Activated T-helper 2 cell treated with anti-CD3 and anti-CD28 coated beads, Interferon-gamma antibody, Interleukin-2, Interleukin-4, amounts not matched to agents 10 μg/mL and 5 μg/mL and 100 μg/mL, durations not matched to agents 14 hours and 24 hours and 36 hours (primary cell): ENCODE measurements around the gene PDGFRB. TPM values are rescaled to one million over a fixed set of nuclear protein-coding genes. Genes with fewer than 3 reads are reported as not detected.
A peak's percentile ranks its signal among the peaks of the same experiment; 100 is the strongest.

Experiments
- DNase-seq: peaks from one replicate; pipeline ENCODE4 v3.0.0; 2021; ENCODE audit warnings: low spot score
- H3K27ac Mint-ChIP-seq: one replicate; pipeline ENCODE4 v1.8.0; 2021; ENCODE audit warnings: mixed read lengths
- H3K27me3 Mint-ChIP-seq: one replicate; pipeline ENCODE4 v1.8.0; 2021; ENCODE audit warnings: low read depth, mixed read lengths
- H3K36me3 Mint-ChIP-seq: one replicate; pipeline ENCODE4 v1.8.0; 2021; ENCODE audit warnings: low read depth, mixed read lengths
- H3K4me1 Mint-ChIP-seq: one replicate; pipeline ENCODE4 v1.8.0; 2021; ENCODE audit warnings: low read depth, mixed read lengths
- H3K4me3 Mint-ChIP-seq: one replicate; pipeline ENCODE4 v1.8.0; 2021; ENCODE audit warnings: low read depth, mild to moderate bottlenecking, moderate library complexity, mixed read lengths
- H3K9me3 Mint-ChIP-seq: one replicate; pipeline ENCODE4 v1.8.0; 2021; ENCODE audit warnings: mixed read lengths
- intact Hi-C: fragments of 100-400 bp; cut with micrococcal nuclease; formaldehyde crosslinking; loops from one replicate; pipeline ENCODE4 v1.15.1; 2023
- total RNA-seq: library from RNA; stranded (reverse); gene quantifications from 2 replicates; pipeline ENCODE4 v1.2.3, GENCODE V29; 2022

Gene PDGFRB
- total RNA-seq, 1 donor from 2014 or later, result 1.3 TPM

DNA sequence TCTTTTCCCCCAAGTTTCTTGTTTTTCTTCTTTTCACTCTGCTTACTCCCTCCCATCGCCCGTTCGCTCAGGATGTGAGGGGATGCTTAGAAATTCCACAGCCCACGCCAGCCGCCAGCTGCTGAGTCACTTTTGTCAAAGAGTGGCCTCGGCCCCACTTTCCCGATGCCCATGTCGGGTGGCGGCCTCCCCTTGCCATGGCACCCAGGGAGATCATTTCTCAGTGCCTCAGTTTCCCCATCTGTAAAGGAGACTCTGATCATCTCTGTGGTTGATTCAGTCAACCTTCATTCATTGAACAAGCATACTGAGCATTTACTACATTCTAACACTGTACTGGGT lies 353 bp upstream of the PDGFRB start:
- DNase-seq, result no peak
- intact Hi-C loops, result no loop called here
- H3K27me3 Mint-ChIP-seq, result peaks cover 30% of the 10 kb centered on the region
- no peak overlapping the region for H3K27ac Mint-ChIP-seq
- no peaks in the 10 kb centered on the region for H3K9me3 Mint-ChIP-seq
- H3K4me1 Mint-ChIP-seq, result peaks cover 5% of the 10 kb centered on the region
- H3K4me3 Mint-ChIP-seq, result peak overlapping the region; percentile 77
- no peaks in the 10 kb centered on the region for H3K36me3 Mint-ChIP-seq

- Mint-ChIP-seq H3K9me3 (no peaks in the 10 kb centered on the region), H3K36me3 (no peaks in the 10 kb centered on the region), H3K4me1 (peaks cover 7% of the 10 kb centered on the region), H3K4me3 (peak overlapping the region; percentile 47), H3K27me3 (peaks cover 30% of the 10 kb centered on the region), H3K27ac (no peak overlapping the region)
- intact Hi-C loops, result no loop called here
- no peak for DNase-seq
These were observed 972 bp downstream of the PDGFRB start for GRCh38 chr5:150154618-150155128.

- intact Hi-C loops, result no loop called here
- Mint-ChIP-seq H3K4me3 (peak overlapping the region; percentile 47), H3K27ac (no peak overlapping the region), H3K4me1 (peaks cover 11% of the 10 kb centered on the region), H3K36me3 (no peaks in the 10 kb centered on the region), H3K27me3 (peaks cover 30% of the 10 kb centered on the region), H3K9me3 (no peaks in the 10 kb centered on the region)
- DNase-seq, result no peak
These were observed 1.6 kb downstream of the PDGFRB start for GRCh38 chr5:150153957-150154617.

DNA sequence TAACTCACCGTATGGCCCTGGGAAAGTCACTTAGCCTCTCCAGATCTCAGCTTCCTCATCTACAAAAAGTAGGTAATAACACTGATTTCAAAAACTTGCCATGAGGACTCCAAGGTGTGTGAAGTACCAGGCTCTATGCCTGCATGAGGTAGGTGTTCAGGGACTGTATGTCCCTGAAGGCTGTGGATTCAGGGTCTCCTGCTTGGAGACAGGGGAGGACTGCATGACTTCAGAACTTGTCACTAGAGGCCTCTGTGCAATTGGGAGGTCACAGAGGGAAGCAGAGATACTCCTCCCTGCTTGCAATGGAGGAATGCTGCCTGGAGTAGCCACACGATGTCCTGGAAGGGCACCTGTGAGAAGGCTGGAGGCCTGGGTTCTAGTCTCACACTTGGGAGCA lies 2.2 kb downstream of the PDGFRB start:
- H3K4me1 Mint-ChIP-seq, result peaks cover 16% of the 10 kb centered on the region
- no peaks in the 10 kb centered on the region for H3K9me3 Mint-ChIP-seq
- DNase-seq, result no peak
- H3K36me3 Mint-ChIP-seq, result no peaks in the 10 kb centered on the region
- intact Hi-C loops, result no loop called here
- H3K27me3 Mint-ChIP-seq, result peaks cover 30% of the 10 kb centered on the region
- H3K4me3 Mint-ChIP-seq, result no peak overlapping the region
- H3K27ac Mint-ChIP-seq, result no peak overlapping the region

DNA sequence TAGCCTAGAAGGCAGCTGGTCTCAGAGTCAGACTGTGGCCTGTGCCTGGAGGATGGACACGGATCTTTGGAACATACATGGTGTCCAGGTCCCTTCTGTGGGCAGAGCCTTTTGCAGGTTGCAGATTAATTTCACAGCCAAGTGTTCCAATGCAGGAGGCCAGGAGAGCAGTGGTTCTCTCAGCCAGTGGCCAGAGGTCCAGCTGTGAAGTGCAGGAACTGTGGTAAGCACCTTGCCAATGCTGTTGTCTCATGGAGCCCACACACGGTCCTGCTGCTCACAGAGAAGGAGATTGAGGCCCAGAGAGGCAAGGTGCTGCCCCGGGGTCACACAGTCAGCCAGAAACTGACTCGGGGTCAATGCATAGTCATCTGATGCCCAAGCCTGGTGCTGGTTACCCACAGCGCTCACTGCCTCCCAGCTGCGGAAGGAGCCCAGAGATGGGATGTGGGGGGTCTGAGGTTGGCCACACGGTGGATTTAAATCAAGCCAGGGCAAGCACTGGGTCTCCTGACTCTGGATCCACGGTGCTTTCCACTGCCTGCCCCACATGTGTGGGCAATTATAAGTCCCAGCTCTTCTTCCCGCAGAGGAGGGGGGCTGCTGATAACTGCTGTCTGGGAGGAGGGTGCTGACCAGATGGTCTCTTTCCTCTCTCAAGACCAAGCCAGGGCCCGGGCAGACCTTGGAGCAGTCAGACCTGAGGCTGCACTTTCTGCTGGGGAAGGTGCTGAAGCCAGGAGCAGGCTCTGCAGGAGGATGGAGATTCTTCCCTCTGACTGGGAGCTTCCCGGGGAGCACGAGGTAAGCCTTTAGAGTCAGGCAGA lies 2.8 kb downstream of the PDGFRB start:
- intact Hi-C loops, result no loop called here
- Mint-ChIP-seq H3K9me3 (no peaks in the 10 kb centered on the region), H3K4me3 (no peak overlapping the region), H3K27me3 (peaks cover 30% of the 10 kb centered on the region), H3K36me3 (no peaks in the 10 kb centered on the region), H3K27ac (no peak overlapping the region), H3K4me1 (peaks cover 16% of the 10 kb centered on the region)
- DNase-seq, result no peak

GRCh38 chr5:150149618-150150017 lies 6.0 kb downstream of the PDGFRB start:
- Mint-ChIP-seq H3K27me3 (peaks cover 8% of the 10 kb centered on the region), H3K27ac (peak overlapping the region; percentile 30), H3K4me1 (peaks cover 13% of the 10 kb centered on the region), H3K4me3 (no peak overlapping the region), H3K36me3 (no peaks in the 10 kb centered on the region), H3K9me3 (no peaks in the 10 kb centered on the region)
- DNase-seq, result no peak
- intact Hi-C loops, result no loop called here

DNA sequence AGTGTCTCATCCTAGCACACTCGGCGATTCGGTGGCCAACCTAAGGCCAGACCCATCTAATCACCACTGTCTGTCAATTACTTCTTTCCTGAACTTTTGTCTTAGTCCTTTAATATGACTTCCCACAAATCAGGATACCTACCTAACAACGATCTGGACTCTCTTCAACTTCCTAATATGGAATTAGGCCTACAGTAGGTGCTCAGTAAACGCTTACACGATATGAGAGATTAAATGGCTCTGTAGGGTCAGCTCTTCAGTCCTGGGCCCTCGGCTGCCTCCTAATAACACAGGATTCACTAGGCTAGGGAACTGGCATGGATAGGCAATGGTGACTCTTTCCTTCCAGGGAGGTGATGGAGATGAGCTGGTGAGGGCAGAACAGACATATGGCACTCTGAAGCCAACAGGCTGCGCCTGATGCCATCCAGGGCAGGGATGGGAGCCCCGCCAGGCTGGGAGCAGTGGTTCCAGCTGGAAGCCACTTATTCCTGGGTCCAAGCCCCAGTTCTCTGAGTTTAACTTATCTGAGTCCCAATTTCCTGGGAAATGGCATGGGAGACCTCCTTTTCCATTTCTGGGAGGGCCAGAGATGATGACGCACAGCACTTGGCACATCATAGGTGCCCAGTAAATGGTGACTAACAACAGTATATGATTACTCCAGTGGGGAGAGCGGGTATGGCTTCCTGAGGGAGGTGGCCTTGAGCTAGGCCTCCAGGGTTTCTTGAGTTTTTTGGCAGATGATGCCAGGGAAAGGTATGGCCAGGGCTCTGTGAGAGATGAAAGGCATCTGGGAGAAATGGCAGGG lies 7.3 kb downstream of the PDGFRB start:
- Mint-ChIP-seq H3K27me3 (no peaks in the 10 kb centered on the region), H3K4me1 (peaks cover 13% of the 10 kb centered on the region), H3K36me3 (no peaks in the 10 kb centered on the region), H3K27ac (no peak overlapping the region), H3K4me3 (no peak overlapping the region), H3K9me3 (no peaks in the 10 kb centered on the region)
- intact Hi-C loops, result no loop called here
- DNase-seq, result no peak

DNA sequence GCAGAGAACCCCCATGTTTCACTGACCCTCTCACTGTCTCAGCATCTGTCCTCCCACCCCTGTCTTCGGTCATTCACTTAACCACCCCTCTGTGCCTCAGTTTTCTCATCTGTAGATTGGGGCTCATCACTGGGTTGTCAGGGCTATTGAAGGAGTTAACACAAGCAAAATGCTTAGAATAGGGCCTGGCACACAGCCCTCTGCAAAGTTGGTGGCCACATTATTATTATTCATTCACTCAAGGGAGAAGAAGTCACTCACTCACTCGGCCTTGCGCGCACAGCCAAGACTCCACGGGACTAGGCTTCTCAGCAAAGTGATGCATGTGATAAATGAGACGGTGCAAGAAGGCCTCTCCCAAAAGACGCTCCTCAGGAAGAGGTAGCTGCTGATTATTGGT lies 8.0 kb downstream of the PDGFRB start:
- intact Hi-C loops, result no loop called here
- no peaks in the 10 kb centered on the region for H3K9me3 Mint-ChIP-seq
- no peak for DNase-seq
- H3K36me3 Mint-ChIP-seq, result no peaks in the 10 kb centered on the region
- no peak overlapping the region for H3K27ac Mint-ChIP-seq
- no peaks in the 10 kb centered on the region for H3K27me3 Mint-ChIP-seq
- peaks cover 17% of the 10 kb centered on the region for H3K4me1 Mint-ChIP-seq
- no peak overlapping the region for H3K4me3 Mint-ChIP-seq

DNA sequence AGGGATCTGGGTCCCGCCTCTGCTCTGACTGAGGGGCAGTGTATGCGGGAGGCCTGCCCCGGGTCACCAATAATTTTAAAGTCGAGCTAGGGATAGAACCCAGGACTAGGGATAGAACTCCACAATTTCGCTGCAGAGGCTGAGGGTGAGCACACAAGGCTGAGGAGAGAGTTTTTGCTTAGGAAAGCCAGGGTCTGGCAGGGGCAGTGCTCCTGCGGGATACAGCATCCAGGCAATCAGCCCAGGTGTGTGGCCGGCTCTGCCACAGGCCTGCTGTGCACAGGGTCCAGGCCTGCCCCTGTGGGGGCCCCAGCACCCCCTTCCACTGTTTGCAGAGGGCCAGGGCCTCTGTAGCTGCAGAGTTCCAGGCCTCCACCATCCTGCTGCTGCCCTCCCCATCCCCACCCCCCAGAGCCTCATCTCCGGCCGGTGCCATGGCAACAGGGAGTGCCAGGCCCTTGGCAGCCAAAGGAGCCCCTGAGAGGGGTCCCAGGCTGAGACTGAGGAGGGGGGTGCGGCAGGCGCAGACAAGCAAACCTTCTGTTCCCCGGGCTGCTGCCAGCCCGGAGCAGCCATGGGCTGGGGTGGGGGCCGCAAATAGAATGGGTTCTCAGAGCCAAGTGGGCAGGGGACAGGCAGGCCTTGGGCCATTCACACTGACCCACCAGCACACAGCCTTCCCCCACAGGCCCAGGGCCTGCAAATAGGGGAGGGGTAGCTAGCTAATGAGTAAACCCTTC lies 8.6 kb downstream of the PDGFRB start:
- no peak for DNase-seq
- H3K27ac Mint-ChIP-seq, result no peak overlapping the region
- intact Hi-C loops, result no loop called here
- no peaks in the 10 kb centered on the region for H3K9me3 Mint-ChIP-seq
- H3K27me3 Mint-ChIP-seq, result no peaks in the 10 kb centered on the region
- no peaks in the 10 kb centered on the region for H3K36me3 Mint-ChIP-seq
- no peak overlapping the region for H3K4me3 Mint-ChIP-seq
- H3K4me1 Mint-ChIP-seq, result peaks cover 17% of the 10 kb centered on the region

GRCh38 chr5:150146235-150146634 lies 9.4 kb downstream of the PDGFRB start:
- Mint-ChIP-seq H3K27ac (no peak overlapping the region), H3K9me3 (no peaks in the 10 kb centered on the region), H3K36me3 (no peaks in the 10 kb centered on the region), H3K27me3 (no peaks in the 10 kb centered on the region), H3K4me1 (peaks cover 17% of the 10 kb centered on the region), H3K4me3 (no peak overlapping the region)
- intact Hi-C loops, result no loop called here
- no peak for DNase-seq

GRCh38 chr5:150144879-150145278 lies 10.8 kb downstream of the PDGFRB start:
- DNase-seq, result no peak
- peaks cover 17% of the 10 kb centered on the region for H3K4me1 Mint-ChIP-seq
- H3K9me3 Mint-ChIP-seq, result no peaks in the 10 kb centered on the region
- H3K4me3 Mint-ChIP-seq, result no peak overlapping the region
- H3K27me3 Mint-ChIP-seq, result no peaks in the 10 kb centered on the region
- no peak overlapping the region for H3K27ac Mint-ChIP-seq
- H3K36me3 Mint-ChIP-seq, result no peaks in the 10 kb centered on the region
- intact Hi-C loops, result no loop called here

DNA sequence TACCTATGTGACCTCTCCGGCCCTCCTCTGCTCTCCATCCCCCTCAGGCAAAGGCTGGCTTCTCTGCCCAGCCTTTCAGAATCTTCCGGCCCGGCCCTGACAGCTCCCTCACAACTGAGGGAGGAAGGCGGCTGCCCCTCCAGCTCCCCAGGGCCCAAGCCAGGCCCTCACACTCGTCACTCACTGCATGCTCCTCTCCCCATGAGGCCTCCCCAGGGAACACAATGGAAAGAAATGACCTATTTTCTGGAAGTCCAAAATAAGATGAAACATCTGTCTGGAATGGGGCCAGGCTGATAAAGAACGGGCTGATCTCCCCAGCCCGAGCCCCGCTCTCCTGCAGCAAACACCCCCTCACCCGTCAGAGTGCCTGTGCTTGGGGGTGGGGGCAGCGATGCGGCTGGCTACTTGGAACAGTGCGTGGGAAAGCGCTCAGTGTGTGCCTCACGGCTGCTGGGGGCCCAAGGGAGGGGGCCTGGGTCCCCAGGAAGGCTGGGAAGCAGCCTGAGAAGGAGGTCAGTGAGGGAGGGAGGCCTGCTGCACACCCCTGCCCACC lies 11.3 kb downstream of the PDGFRB start:
- Mint-ChIP-seq H3K4me3 (no peak overlapping the region), H3K4me1 (peaks cover 12% of the 10 kb centered on the region), H3K27me3 (no peaks in the 10 kb centered on the region), H3K27ac (no peak overlapping the region), H3K36me3 (no peaks in the 10 kb centered on the region), H3K9me3 (no peaks in the 10 kb centered on the region)
- intact Hi-C loops, result no loop called here
- DNase-seq, result no peak
